Activated T-helper 1 cell treated with anti-CD3 and anti-CD28 coated beads, Interleukin-12 subunit alpha, Interleukin-12 subunit beta, Interleukin-2, Interleukin-4 antibody, amounts not matched to agents 30 ng/mL and 10 ng/mL and 1 ng/mL, durations not matched to agents 14 hours and 24 hours and 36 hours (primary cell): ENCODE data around the gene CLPX. TPM values are rescaled to one million over a fixed set of nuclear protein-coding genes. Genes with fewer than 3 reads are reported as not detected.
"Not testable (repeated sequence)": the region's sequence is repeated elsewhere in the genome, so short reads cannot be mapped to it uniquely, and the experiment has no call there.

Experiments used
- DNase-seq: peaks from one replicate; pipeline ENCODE4 v3.0.0; 2021; ENCODE audit warnings: low spot score
- H3K27ac Mint-ChIP-seq: one replicate; pipeline ENCODE4 v1.8.0; 2021; ENCODE audit warnings: mild to moderate bottlenecking, mixed read lengths
- H3K27me3 Mint-ChIP-seq: one replicate; pipeline ENCODE4 v1.8.0; 2022; ENCODE audit warnings: mild to moderate bottlenecking, moderate library complexity, mixed read lengths; ENCODE audit not compliant: insufficient read depth
- H3K36me3 Mint-ChIP-seq: one replicate; pipeline ENCODE4 v1.8.0; 2021; ENCODE audit warnings: low read depth, mixed read lengths
- H3K4me1 Mint-ChIP-seq: one replicate; pipeline ENCODE4 v1.8.0; 2021; ENCODE audit warnings: low read depth, mixed read lengths
- H3K4me3 Mint-ChIP-seq: one replicate; pipeline ENCODE4 v1.8.0; 2021; ENCODE audit warnings: mild to moderate bottlenecking, moderate library complexity, mixed read lengths
- H3K9me3 Mint-ChIP-seq: one replicate; pipeline ENCODE4 v1.8.0; 2021; ENCODE audit warnings: mixed read lengths
- intact Hi-C: fragments of 100-400 bp; cut with micrococcal nuclease; formaldehyde crosslinking; loops from one replicate; pipeline ENCODE4 v1.15.1; 2024
- total RNA-seq: library from RNA; stranded (reverse); gene quantifications from 2 replicates; pipeline ENCODE4 v1.2.3, GENCODE V29; 2022

Gene CLPX
- total RNA-seq, 1 donor from 2014 or later, result 55.7 TPM

DNA sequence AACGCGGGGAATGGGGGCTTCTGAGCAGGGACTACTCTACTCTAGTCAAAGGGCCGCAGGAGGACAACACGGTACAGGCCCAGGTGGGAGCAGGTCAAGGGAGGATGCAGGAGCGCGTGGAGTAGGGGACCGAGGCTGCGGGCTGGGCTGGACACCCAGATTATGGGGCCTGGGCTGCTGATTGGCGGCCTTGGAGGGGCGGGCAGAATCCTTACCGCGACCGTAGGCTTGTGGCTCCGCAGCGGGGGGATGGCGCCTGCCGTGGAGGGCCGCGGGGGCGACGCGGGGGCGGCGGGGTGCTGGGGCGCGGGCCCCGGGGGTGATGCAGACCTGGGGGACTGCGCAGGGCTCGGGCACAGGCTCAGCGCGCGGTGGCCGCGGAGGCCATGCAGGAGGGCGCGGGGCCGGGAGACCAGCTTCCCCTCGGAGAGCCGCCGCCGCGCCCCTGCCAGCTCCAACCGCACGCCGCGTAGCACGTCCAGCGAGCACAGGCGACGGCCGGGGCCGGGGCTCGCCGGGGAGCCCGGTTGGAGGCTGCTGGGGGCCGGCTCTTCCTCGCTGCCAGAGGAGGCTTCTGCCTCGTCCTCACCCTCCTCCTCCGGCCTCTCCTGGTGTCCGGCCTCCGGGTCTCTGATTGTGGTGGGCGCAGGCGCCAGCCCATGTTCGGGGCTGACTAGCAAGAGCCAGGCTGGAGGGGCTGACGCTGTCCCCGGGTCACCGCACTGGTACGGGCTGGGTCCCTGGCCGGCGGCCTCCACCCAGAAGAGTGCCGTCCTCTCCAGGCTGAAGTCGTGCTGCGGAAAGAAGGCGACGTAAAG lies 83.0 kb downstream of the CLPX start:
- DNase-seq, result no peak
- Mint-ChIP-seq H3K4me1 (no peaks in the 10 kb centered on the region), H3K4me3 (no peak overlapping the region), H3K27me3 (no peaks in the 10 kb centered on the region), H3K36me3 (peaks cover 21% of the 10 kb centered on the region), H3K27ac (peak overlapping the region; percentile 52), H3K9me3 (no peaks in the 10 kb centered on the region)
- intact Hi-C loops, result loop anchor here (1.0 kb wide), 1 partner anchor 48 kb away; no protein-coding TSS in a partner anchor

DNA sequence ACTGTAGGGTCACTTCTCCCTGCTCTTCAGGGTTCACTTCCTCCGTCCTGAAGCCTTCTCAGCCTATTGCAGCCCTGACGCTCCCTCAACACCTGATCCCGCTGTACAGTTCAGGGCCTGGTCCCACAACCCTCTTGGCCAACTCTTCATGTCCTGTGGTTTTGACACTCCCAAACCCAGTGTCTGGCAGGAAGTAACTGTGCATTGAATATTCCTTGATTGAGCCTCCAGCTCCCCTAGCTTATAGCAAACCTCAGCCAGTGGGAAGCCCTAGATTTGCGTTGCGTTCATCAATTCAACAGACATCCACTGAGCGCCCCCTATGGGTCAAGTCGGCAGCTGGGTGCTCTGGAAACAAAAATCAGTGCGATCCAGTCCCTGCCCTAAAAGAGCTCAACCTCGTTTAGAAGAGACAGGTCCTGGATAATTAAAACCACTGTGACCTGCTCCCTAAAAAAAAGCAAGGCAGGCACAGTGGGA lies 83.7 kb downstream of the CLPX start:
- Mint-ChIP-seq H3K4me1 (no peaks in the 10 kb centered on the region), H3K27me3 (no peaks in the 10 kb centered on the region), H3K4me3 (no peak overlapping the region), H3K27ac (peak overlapping the region; percentile 52), H3K9me3 (no peaks in the 10 kb centered on the region), H3K36me3 (peaks cover 20% of the 10 kb centered on the region)
- DNase-seq, result peak; percentile 22
- intact Hi-C loops, result loop anchor here (1.0 kb wide), 1 partner anchor 47 kb away; no protein-coding TSS in a partner anchor

- Mint-ChIP-seq H3K36me3 (peaks cover 20% of the 10 kb centered on the region), H3K27ac (no peak overlapping the region), H3K9me3 (no peaks in the 10 kb centered on the region), H3K4me1 (no peaks in the 10 kb centered on the region), H3K27me3 (no peaks in the 10 kb centered on the region), H3K4me3 (no peak overlapping the region)
- DNase-seq, result no peak
- intact Hi-C loops, result no loop called here
These were observed 84.7 kb downstream of the CLPX start for GRCh38 chr15:65100442-65100841.

DNA sequence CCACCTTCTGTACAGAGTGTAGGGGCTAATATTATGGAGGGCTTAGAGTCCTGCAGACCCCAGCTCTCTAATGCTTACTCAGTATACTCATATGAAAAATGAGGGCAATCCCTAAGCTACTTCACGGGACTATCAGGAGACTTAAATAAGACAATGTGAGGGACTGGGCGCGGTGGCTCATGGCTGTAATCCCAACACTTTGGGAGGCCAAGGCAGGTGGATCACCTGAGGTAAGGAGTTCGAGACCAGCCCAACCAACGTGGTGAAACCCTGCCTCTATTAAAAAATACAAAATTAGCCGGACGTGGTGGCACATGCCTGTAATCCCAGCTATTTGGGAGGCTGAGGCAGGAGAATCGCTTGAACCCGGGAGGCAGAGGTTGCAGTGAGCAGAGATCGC lies 85.3 kb downstream of the CLPX start:
- intact Hi-C loops, H3K4me1 Mint-ChIP-seq, H3K27ac Mint-ChIP-seq, DNase-seq, H3K27me3 Mint-ChIP-seq, H3K9me3 Mint-ChIP-seq, H3K4me3 Mint-ChIP-seq: not testable (repeated sequence)
- H3K36me3 Mint-ChIP-seq, result peaks cover 20% of the 10 kb centered on the region

DNA sequence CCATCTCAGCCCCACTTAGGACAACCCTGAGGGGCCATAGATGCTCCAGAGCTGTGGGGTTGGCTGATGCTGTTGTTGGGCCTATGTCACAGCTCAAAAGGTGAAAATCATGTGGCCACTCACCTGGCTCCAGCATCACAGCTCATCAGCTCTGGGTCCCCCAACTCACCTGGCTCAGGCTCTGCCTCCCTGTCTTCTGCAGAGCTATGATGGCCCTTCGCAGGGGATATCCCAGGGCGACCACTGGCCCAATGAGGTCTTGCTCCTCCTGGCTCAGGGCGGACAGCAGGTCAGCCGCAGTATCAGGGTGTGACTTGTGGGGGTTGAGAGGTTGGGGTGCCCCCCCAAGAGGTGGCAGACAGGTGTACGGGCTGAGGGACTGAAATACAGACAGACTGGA lies 85.8 kb downstream of the CLPX start:
- Mint-ChIP-seq H3K4me1 (no peaks in the 10 kb centered on the region), H3K27ac (no peak overlapping the region), H3K4me3 (no peak overlapping the region), H3K36me3 (peaks cover 20% of the 10 kb centered on the region), H3K9me3 (no peaks in the 10 kb centered on the region), H3K27me3 (no peaks in the 10 kb centered on the region)
- no peak for DNase-seq
- intact Hi-C loops, result no loop called here

Other genes starting within 250 kb of the CLPX start
- gene SPG21, start 195.4 kb downstream of the CLPX start, total RNA-seq, result 70.2 and 73.3 TPM in 2 replicates
- gene MTFMT, start 155.7 kb downstream of the CLPX start, total RNA-seq, result 18.8 and 21.1 TPM in 2 replicates
- gene SLC51B, start 140.0 kb downstream of the CLPX start, total RNA-seq, result not detected in 2 replicates
- not detected in 2 replicates for gene RASL12, start 117.4 kb downstream of the CLPX start, total RNA-seq
- not detected in 2 replicates for gene KBTBD13, start 108.6 kb downstream of the CLPX start, total RNA-seq
- 5.9 and 7.0 TPM in 2 replicates for gene UBAP1L, start 70.1 kb downstream of the CLPX start, total RNA-seq
- 51.2 and 54.7 TPM in 2 replicates for gene PDCD7, start 51.5 kb downstream of the CLPX start, total RNA-seq
- gene CILP, start 26.1 kb upstream of the CLPX start, total RNA-seq, result not detected in 2 replicates
- 12.4 and 14.0 TPM in 2 replicates for gene PARP16, start 101.5 kb upstream of the CLPX start, total RNA-seq
- not detected in 2 replicates for gene RNU5A-1, start 110.7 kb upstream of the CLPX start, total RNA-seq
- not detected in 2 replicates for gene RNU5B-1, start 119.3 kb upstream of the CLPX start, total RNA-seq
- not detected in 2 replicates for gene IGDCC3, start 192.7 kb upstream of the CLPX start, total RNA-seq
- gene IGDCC4, start 237.6 kb upstream of the CLPX start, total RNA-seq, result 0.37 and 0.52 TPM in 2 replicates